ENCODE measurements around the gene ADD1.

DNA sequence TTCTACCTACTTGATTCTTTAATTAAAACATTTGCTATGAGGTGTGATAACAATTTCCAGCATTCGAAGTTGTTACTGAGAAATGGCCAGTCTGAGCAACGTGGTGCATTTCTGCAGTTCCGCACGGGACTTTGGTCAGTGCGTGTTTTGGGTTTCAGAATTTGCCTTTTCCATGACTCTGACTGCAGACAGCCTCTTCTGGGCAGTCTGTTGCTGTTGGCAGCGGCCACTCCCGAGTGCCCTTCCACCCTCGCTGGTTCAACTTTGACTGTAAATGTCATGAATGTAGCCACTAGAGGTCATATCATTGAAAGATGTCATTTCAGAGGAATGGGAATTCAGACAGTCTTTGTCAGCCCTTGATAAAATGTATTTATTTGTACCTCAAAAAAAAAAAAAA, 65.9 kb downstream of the ADD1 start:
- TF ChIP-seq, protein P1, sequence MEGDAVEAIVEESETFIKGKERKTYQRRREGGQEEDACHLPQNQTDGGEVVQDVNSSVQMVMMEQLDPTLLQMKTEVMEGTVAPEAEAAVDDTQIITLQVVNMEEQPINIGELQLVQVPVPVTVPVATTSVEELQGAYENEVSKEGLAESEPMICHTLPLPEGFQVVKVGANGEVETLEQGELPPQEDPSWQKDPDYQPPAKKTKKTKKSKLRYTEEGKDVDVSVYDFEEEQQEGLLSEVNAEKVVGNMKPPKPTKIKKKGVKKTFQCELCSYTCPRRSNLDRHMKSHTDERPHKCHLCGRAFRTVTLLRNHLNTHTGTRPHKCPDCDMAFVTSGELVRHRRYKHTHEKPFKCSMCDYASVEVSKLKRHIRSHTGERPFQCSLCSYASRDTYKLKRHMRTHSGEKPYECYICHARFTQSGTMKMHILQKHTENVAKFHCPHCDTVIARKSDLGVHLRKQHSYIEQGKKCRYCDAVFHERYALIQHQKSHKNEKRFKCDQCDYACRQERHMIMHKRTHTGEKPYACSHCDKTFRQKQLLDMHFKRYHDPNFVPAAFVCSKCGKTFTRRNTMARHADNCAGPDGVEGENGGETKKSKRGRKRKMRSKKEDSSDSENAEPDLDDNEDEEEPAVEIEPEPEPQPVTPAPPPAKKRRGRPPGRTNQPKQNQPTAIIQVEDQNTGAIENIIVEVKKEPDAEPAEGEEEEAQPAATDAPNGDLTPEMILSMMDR (IDR thresholded peaks at IDR 0.05), result no peak
- TF ChIP-seq POLR2A (IDR thresholded peaks at IDR 0.05) (no peak), EP300 (IDR thresholded peaks at IDR 0.05) (no peak)

All from suprapubic skin (tissue), 3 donors.